Measurements from ENCODE around the gene SLC35D3. TPM values are rescaled to one million over a fixed set of nuclear protein-coding genes. Genes with fewer than 3 reads are reported as not detected.

Gene SLC35D3
- polyA plus RNA-seq, 3 donors: not detected

GRCh38 chr6:136950436-136951126 lies 28.5 kb downstream of the SLC35D3 start:
- no peaks in the 10 kb centered on the region for H3K9me3 ChIP-seq (replicated peaks in 1 of 2; ENCODE audit: control insufficient read depth in 1 of 2, insufficient read depth in 1 of 2, low read length in 2 of 2)
- no peaks in the 10 kb centered on the region for H3K79me2 ChIP-seq (ENCODE audit: insufficient read depth, low read length)
- no peaks in the 10 kb centered on the region for H3K36me3 ChIP-seq (replicated peaks in 1 of 2; ENCODE audit: control insufficient read depth in 1 of 2, insufficient read depth in 2 of 2, low read length in 2 of 2)
- Mint-ChIP-seq H3K27ac (no peak overlapping the region), H3K36me3 (no peaks in the 10 kb centered on the region), H3K4me1 (no peaks in the 10 kb centered on the region), H3K27me3 (ENCODE audit: low read depth in 3 of 3) (peaks cover 0 to 10% (median 7%) of the 10 kb centered on the region in 3 donors), H3K4me3 (no peak overlapping the region), H3K9me3 (peaks cover 0 to 4% (median 0%) of the 10 kb centered on the region in 7 donors)
- no peaks in the 10 kb centered on the region for H3K4me1 ChIP-seq (ENCODE audit: control insufficient read depth in 1 of 2, insufficient read depth in 2 of 2, low read length in 2 of 2)
- 63% methylated on average over 2 of the region's 4 CpGs for WGBS (ENCODE audit: insufficient coverage)
- H3K27me3 ChIP-seq (ENCODE audit: control insufficient read depth in 2 of 2, insufficient read depth in 2 of 2, low read length in 2 of 2): peaks cover 0 to 2% of the 10 kb centered on the region in 2 donors
- DNase-seq: no peak
- no peak overlapping the region for H3K4me2 ChIP-seq (replicated peaks; ENCODE audit: extremely low read depth, low read length, poor library complexity, severe bottlenecking)
- H4K20me1 ChIP-seq (ENCODE audit: insufficient read depth, low read length): no peaks in the 10 kb centered on the region
- H3K4me3 ChIP-seq (replicated peaks in 1 of 3; ENCODE audit: low read depth in 2 of 3, low read length in 3 of 3): no peak overlapping the region
- TF ChIP-seq CTCF (IDR thresholded peaks at IDR 0.05): no peak
- H3K27ac ChIP-seq (ENCODE audit: low read depth in 1 of 2, low read length in 2 of 2): no peak overlapping the region
- no peak overlapping the region for H2AFZ ChIP-seq (ENCODE audit: insufficient read depth, low read depth, low read length, poor library complexity, severe bottlenecking)
- intact Hi-C loops (cut with micrococcal nuclease): no loop called here
- H3K9ac ChIP-seq (ENCODE audit: insufficient read depth, low read length, poor library complexity, severe bottlenecking): no peak overlapping the region

- H3K9ac ChIP-seq (ENCODE audit: insufficient read depth, low read length, poor library complexity, severe bottlenecking): no peak overlapping the region
- H3K27ac ChIP-seq (ENCODE audit: low read depth in 1 of 2, low read length in 2 of 2): no peak overlapping the region
- no peak for TF ChIP-seq CTCF (IDR thresholded peaks at IDR 0.05)
- no peaks in the 10 kb centered on the region for H3K36me3 ChIP-seq (replicated peaks in 1 of 2; ENCODE audit: control insufficient read depth in 1 of 2, insufficient read depth in 2 of 2, low read length in 2 of 2)
- no peaks in the 10 kb centered on the region for H3K4me1 ChIP-seq (ENCODE audit: control insufficient read depth in 1 of 2, insufficient read depth in 2 of 2, low read length in 2 of 2)
- H3K4me3 ChIP-seq (replicated peaks in 1 of 3; ENCODE audit: low read depth in 2 of 3, low read length in 3 of 3): no peak overlapping the region
- no peaks in the 10 kb centered on the region for H4K20me1 ChIP-seq (ENCODE audit: insufficient read depth, low read length)
- no peak overlapping the region for H2AFZ ChIP-seq (ENCODE audit: insufficient read depth, low read depth, low read length, poor library complexity, severe bottlenecking)
- no peak overlapping the region for H3K27ac Mint-ChIP-seq
- H3K36me3 Mint-ChIP-seq: no peaks in the 10 kb centered on the region
- intact Hi-C loops (cut with micrococcal nuclease): no loop called here
- peaks cover 6% of the 10 kb centered on the region for H3K4me1 Mint-ChIP-seq
- DNase-seq: no peak
- H3K27me3 ChIP-seq (ENCODE audit: control insufficient read depth in 2 of 2, insufficient read depth in 2 of 2, low read length in 2 of 2): peaks cover 7 to 10% of the 10 kb centered on the region in 2 donors
- peaks cover 11 to 20% (median 20%) of the 10 kb centered on the region in 3 donors for H3K27me3 Mint-ChIP-seq (ENCODE audit: low read depth in 3 of 3)
- no peak overlapping the region for H3K4me3 Mint-ChIP-seq
- no peaks in the 10 kb centered on the region for H3K79me2 ChIP-seq (ENCODE audit: insufficient read depth, low read length)
- no peaks in the 10 kb centered on the region for H3K9me3 ChIP-seq (replicated peaks in 1 of 2; ENCODE audit: control insufficient read depth in 1 of 2, insufficient read depth in 1 of 2, low read length in 2 of 2)
- no CpG with 5 or more reads among the region's 7 CpGs for WGBS (ENCODE audit: insufficient coverage)
- H3K9me3 Mint-ChIP-seq: peaks cover 0 to 4% (median 2%) of the 10 kb centered on the region in 7 donors
- no peak overlapping the region for H3K4me2 ChIP-seq (replicated peaks; ENCODE audit: extremely low read depth, low read length, poor library complexity, severe bottlenecking)
These were observed 30.7 kb downstream of the SLC35D3 start for GRCh38 chr6:136952714-136953260.
